SK-N-MC (cell line): ENCODE results near the gene DNAH11.
"Not testable (repeated sequence)": the region's sequence is repeated elsewhere in the genome, so short reads cannot be mapped to it uniquely, and the experiment has no call there.

Source experiments
- DNase-seq: peaks from one replicate; pipeline ENCODE4 v3.0.0-alpha.2; 2011; ENCODE audit warnings: low read depth, low spot score
- H3K27ac ChIP-seq: fragments of 200-600 bp; sonication (generic); 2 replicates; pipeline ENCODE4 v1.5.1; 2016; ENCODE audit warnings: mixed run types
- H3K36me3 ChIP-seq: fragments of 200-600 bp; sonication (generic); 2 replicates; pipeline ENCODE4 v1.6.1; 2017; ENCODE audit warnings: antibody characterized with exemption, low read length, mixed read lengths; ENCODE audit not compliant: insufficient read depth
- H3K4me3 ChIP-seq: fragments of 200-600 bp; sonication (generic); 2 replicates; pipeline ENCODE4 v1.5.1; 2016
- H3K9ac ChIP-seq: fragments of 200-600 bp; sonication (generic); 2 replicates; pipeline ENCODE4 v1.8.0; 2017; ENCODE audit warnings: mixed run types, mixed read lengths; ENCODE audit not compliant: insufficient read length
- H3K9me3 ChIP-seq: fragments of 200-600 bp; sonication (generic); 2 replicates; pipeline ENCODE4 v1.6.1; 2017; ENCODE audit warnings: low read depth, mild to moderate bottlenecking, antibody characterized with exemption, low read length, moderate library complexity, mixed read lengths
- EZH2 ChIP-seq: fragments of 200-600 bp; sonication (generic); IDR thresholded peaks from one replicate; pipeline ENCODE4 v1.6.1; 2017; ENCODE audit warnings: antibody characterized with exemption
- FOXP2 ChIP-seq: optimal IDR thresholded peaks from 2 replicates; pipeline ENCODE3; 2011; ENCODE audit warnings: mild to moderate bottlenecking, moderate library complexity; ENCODE audit not compliant: insufficient read depth; ENCODE audit errors: extremely low read length, control extremely low read depth
- POLR2AphosphoS5 ChIP-seq: IDR thresholded peaks from 2 replicates; pipeline ENCODE4 v1.6.1; 2012; ENCODE audit warnings: mild to moderate bottlenecking, low read depth, low read length, borderline replicate concordance

The DNAH11 gene

GRCh38 chr7:21724562-21724961, 181.7 kb downstream of the DNAH11 start:
- TF ChIP-seq FOXP2, result no peak
- no peak for TF ChIP-seq EZH2
- TF ChIP-seq POLR2AphosphoS5, result no peak
- H3K36me3 ChIP-seq, result no peaks in the 10 kb centered on the region
- H3K9me3 ChIP-seq, result no peaks in the 10 kb centered on the region
- DNase-seq, result no peak
- H3K4me3 ChIP-seq, result no peak overlapping the region
- no peak overlapping the region for H3K9ac ChIP-seq
- no peak overlapping the region for H3K27ac ChIP-seq

- Histone ChIP-seq H3K9ac (no peak overlapping the region), H3K9me3 (no peaks in the 10 kb centered on the region), H3K36me3 (no peaks in the 10 kb centered on the region), H3K27ac (no peak overlapping the region), H3K4me3 (no peak overlapping the region)
- no peak for DNase-seq
- TF ChIP-seq EZH2 (no peak), FOXP2 (no peak), POLR2AphosphoS5 (no peak)
These were observed 187.6 kb downstream of the DNAH11 start for GRCh38 chr7:21730399-21730798.

- Histone ChIP-seq H3K9ac (no peak overlapping the region), H3K9me3 (no peaks in the 10 kb centered on the region), H3K36me3 (no peaks in the 10 kb centered on the region), H3K27ac (no peak overlapping the region), H3K4me3 (no peak overlapping the region)
- no peak for TF ChIP-seq FOXP2
- TF ChIP-seq POLR2AphosphoS5, result no peak
- TF ChIP-seq EZH2, result no peak
- no peak for DNase-seq
These were observed 189.1 kb downstream of the DNAH11 start for GRCh38 chr7:21731977-21732376.

GRCh38 chr7:21732956-21733355, 190.1 kb downstream of the DNAH11 start:
- H3K36me3 ChIP-seq, H3K9me3 ChIP-seq, H3K4me3 ChIP-seq, DNase-seq, H3K9ac ChIP-seq, H3K27ac ChIP-seq: not testable (repeated sequence)

GRCh38 chr7:21733837-21734236, 191.0 kb downstream of the DNAH11 start:
- Histone ChIP-seq H3K4me3 (no peak overlapping the region), H3K9me3 (no peaks in the 10 kb centered on the region), H3K36me3 (no peaks in the 10 kb centered on the region), H3K9ac (no peak overlapping the region), H3K27ac (no peak overlapping the region)
- TF ChIP-seq POLR2AphosphoS5, result no peak
- no peak for TF ChIP-seq EZH2
- no peak for TF ChIP-seq FOXP2
- DNase-seq, result no peak

GRCh38 chr7:21743493-21743892, 200.7 kb downstream of the DNAH11 start:
- Histone ChIP-seq H3K4me3 (no peak overlapping the region), H3K27ac (no peak overlapping the region), H3K9ac (no peak overlapping the region), H3K9me3 (no peaks in the 10 kb centered on the region), H3K36me3 (no peaks in the 10 kb centered on the region)
- TF ChIP-seq POLR2AphosphoS5 (no peak), FOXP2 (no peak), EZH2 (no peak)
- no peak for DNase-seq

- no peak overlapping the region for H3K9ac ChIP-seq
- TF ChIP-seq POLR2AphosphoS5 (no peak), FOXP2 (no peak), EZH2 (no peak)
These were observed 204.1 kb downstream of the DNAH11 start for GRCh38 chr7:21746949-21747348.

GRCh38 chr7:21747806-21748205, 205.0 kb downstream of the DNAH11 start:
- TF ChIP-seq FOXP2 (no peak), POLR2AphosphoS5 (no peak), EZH2 (no peak)
- Histone ChIP-seq H3K9ac (no peak overlapping the region), H3K9me3 (no peaks in the 10 kb centered on the region), H3K27ac (no peak overlapping the region), H3K4me3 (no peak overlapping the region), H3K36me3 (no peaks in the 10 kb centered on the region)
- no peak for DNase-seq

More at GRCh38 chr7:21746949-21747348, 204.1 kb downstream of the DNAH11 start:
- no peak for DNase-seq
- no peaks in the 10 kb centered on the region for H3K9me3 ChIP-seq
- H3K4me3 ChIP-seq, result no peak overlapping the region
- no peak overlapping the region for H3K27ac ChIP-seq
- no peaks in the 10 kb centered on the region for H3K36me3 ChIP-seq

GRCh38 chr7:21749378-21749777, 206.5 kb downstream of the DNAH11 start:
- H3K9me3 ChIP-seq, result no peaks in the 10 kb centered on the region
- no peak overlapping the region for H3K9ac ChIP-seq
- no peak overlapping the region for H3K27ac ChIP-seq
- no peaks in the 10 kb centered on the region for H3K36me3 ChIP-seq
- no peak for TF ChIP-seq EZH2
- TF ChIP-seq FOXP2, result no peak
- no peak for TF ChIP-seq POLR2AphosphoS5
- H3K4me3 ChIP-seq, result no peak overlapping the region
- no peak for DNase-seq

GRCh38 chr7:21753071-21753470, 210.2 kb downstream of the DNAH11 start:
- no peak overlapping the region for H3K4me3 ChIP-seq
- TF ChIP-seq POLR2AphosphoS5 (no peak), FOXP2 (no peak), EZH2 (no peak)
- DNase-seq, result no peak

More at GRCh38 chr7:21753071-21753470, 210.2 kb downstream of the DNAH11 start:
- H3K9me3 ChIP-seq, result no peaks in the 10 kb centered on the region
- H3K36me3 ChIP-seq, result no peaks in the 10 kb centered on the region
- H3K9ac ChIP-seq, result no peak overlapping the region
- H3K27ac ChIP-seq, result no peak overlapping the region
